IPS-NIHi11 (cell line): ENCODE data around the gene PI4KA.
"Not testable (repeated sequence)": the region's sequence is repeated elsewhere in the genome, so short reads cannot be mapped to it uniquely, and the experiment has no call there.

Experiments used
- DNase-seq: peaks from one replicate; pipeline ENCODE4 v3.0.0; 2012; ENCODE audit warnings: mixed read lengths, low spot score

Gene PI4KA

GRCh38 chr22:20694256-20694655 lies 164.4 kb downstream of the PI4KA start:
- not testable (repeated sequence) for DNase-seq

GRCh38 chr22:20692926-20693325 lies 165.7 kb downstream of the PI4KA start:
- not testable (repeated sequence) for DNase-seq

GRCh38 chr22:20690586-20691317 lies 167.9 kb downstream of the PI4KA start:
- not testable (repeated sequence) for DNase-seq

GRCh38 chr22:20687356-20688172 lies 171.0 kb downstream of the PI4KA start:
- not testable (repeated sequence) for DNase-seq

- not testable (repeated sequence) for DNase-seq
Observed at GRCh38 chr22:20685764-20686163, 172.8 kb downstream of the PI4KA start.

GRCh38 chr22:20678792-20679435 lies 179.7 kb downstream of the PI4KA start:
- not testable (repeated sequence) for DNase-seq

GRCh38 chr22:20677684-20678242 lies 180.8 kb downstream of the PI4KA start:
- DNase-seq, result no peak

GRCh38 chr22:20675613-20676012 lies 183.0 kb downstream of the PI4KA start:
- not testable (repeated sequence) for DNase-seq

- no peak for DNase-seq
Observed at GRCh38 chr22:20674998-20675397, 183.6 kb downstream of the PI4KA start.

GRCh38 chr22:20673295-20674195 lies 185.1 kb downstream of the PI4KA start:
- DNase-seq, result no peak

- DNase-seq, result no peak
Observed at GRCh38 chr22:20672732-20673131, 185.9 kb downstream of the PI4KA start.

GRCh38 chr22:20672082-20672424 lies 186.6 kb downstream of the PI4KA start:
- no peak for DNase-seq

GRCh38 chr22:20671409-20672081 lies 187.1 kb downstream of the PI4KA start:
- DNase-seq, result no peak

GRCh38 chr22:20670457-20671261 lies 188.0 kb downstream of the PI4KA start:
- DNase-seq, result not testable (repeated sequence)

GRCh38 chr22:20669884-20670283 lies 188.7 kb downstream of the PI4KA start:
- not testable (repeated sequence) for DNase-seq

- DNase-seq, result not testable (repeated sequence)
Observed at GRCh38 chr22:20669471-20669870, 189.1 kb downstream of the PI4KA start.

GRCh38 chr22:20668769-20669168 lies 189.8 kb downstream of the PI4KA start:
- DNase-seq, result not testable (repeated sequence)

- DNase-seq, result not testable (repeated sequence)
Observed at GRCh38 chr22:20668226-20668625, 190.4 kb downstream of the PI4KA start.

- DNase-seq, result not testable (repeated sequence)
Observed at GRCh38 chr22:20667548-20667947, 191.1 kb downstream of the PI4KA start.

- no peak for DNase-seq
Observed at GRCh38 chr22:20666560-20666959, 192.1 kb downstream of the PI4KA start.
